Measurements from ENCODE around the gene B3GAT2.

DNA sequence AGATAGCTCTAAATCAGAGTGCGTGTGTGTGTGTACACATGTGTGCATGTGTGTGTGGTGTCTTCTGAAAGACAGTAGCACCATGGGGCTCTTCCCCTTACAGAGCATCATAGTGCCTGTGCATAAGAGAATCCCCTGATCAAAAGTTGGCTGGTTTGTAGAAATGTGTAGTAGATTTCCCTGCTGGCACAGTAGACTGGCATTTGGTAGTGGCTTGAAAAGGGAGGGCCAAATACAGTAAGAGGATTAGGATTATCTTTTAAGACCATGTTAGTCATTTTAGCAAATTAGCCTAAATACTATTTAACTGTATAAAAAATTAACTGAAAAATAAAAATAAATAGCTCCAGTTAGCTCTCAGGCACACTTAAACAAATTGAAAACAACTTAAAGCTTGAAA is 112.6 kb downstream of the B3GAT2 start:
- TF ChIP-seq EZH2 (IDR thresholded peaks at IDR 0.05; ENCODE audit: low read length, unreplicated experiment), result no peak
- TF ChIP-seq EZH2phosphoT487 (IDR thresholded peaks at IDR 0.05; ENCODE audit: borderline replicate concordance, low read length), result no peak
- TF ChIP-seq, protein P1, sequence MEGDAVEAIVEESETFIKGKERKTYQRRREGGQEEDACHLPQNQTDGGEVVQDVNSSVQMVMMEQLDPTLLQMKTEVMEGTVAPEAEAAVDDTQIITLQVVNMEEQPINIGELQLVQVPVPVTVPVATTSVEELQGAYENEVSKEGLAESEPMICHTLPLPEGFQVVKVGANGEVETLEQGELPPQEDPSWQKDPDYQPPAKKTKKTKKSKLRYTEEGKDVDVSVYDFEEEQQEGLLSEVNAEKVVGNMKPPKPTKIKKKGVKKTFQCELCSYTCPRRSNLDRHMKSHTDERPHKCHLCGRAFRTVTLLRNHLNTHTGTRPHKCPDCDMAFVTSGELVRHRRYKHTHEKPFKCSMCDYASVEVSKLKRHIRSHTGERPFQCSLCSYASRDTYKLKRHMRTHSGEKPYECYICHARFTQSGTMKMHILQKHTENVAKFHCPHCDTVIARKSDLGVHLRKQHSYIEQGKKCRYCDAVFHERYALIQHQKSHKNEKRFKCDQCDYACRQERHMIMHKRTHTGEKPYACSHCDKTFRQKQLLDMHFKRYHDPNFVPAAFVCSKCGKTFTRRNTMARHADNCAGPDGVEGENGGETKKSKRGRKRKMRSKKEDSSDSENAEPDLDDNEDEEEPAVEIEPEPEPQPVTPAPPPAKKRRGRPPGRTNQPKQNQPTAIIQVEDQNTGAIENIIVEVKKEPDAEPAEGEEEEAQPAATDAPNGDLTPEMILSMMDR (conservative IDR thresholded peaks at IDR 0.05; ENCODE audit: low read depth, low read length), result no peak
